MM.1S (cell line): ENCODE results near the gene MESD.

Experiments used
- DNase-seq: peaks from one replicate; pipeline ENCODE4 v3.0.0-alpha.2; 2015
- H2AFZ ChIP-seq: fragments of 300-600 bp; sonication (generic); 2 replicates; pipeline ENCODE4 v1.6.0; 2016; ENCODE audit warnings: antibody characterized with exemption, low read length
- H3F3A ChIP-seq: fragments of 300-600 bp; sonication (generic); 2 replicates; pipeline ENCODE4 v1.6.1; 2016; ENCODE audit warnings: mild to moderate bottlenecking, antibody characterized with exemption, low read length, moderate library complexity, mixed read lengths; ENCODE audit not compliant: insufficient read depth
- H3K27ac ChIP-seq: fragments of 300-600 bp; sonication (generic); 2 replicates; pipeline ENCODE4 v1.5.1; 2016; ENCODE audit warnings: mild to moderate bottlenecking, low read length
- H3K27me3 ChIP-seq: fragments of 300-600 bp; sonication (generic); replicated peaks from 2 replicates; pipeline ENCODE4 v1.6.0; 2016; ENCODE audit warnings: low read length; ENCODE audit not compliant: insufficient read depth
- H3K36me3 ChIP-seq: fragments of 300-600 bp; sonication (generic); replicated peaks from 2 replicates; pipeline ENCODE4 v1.6.1; 2016; ENCODE audit warnings: mild to moderate bottlenecking, low read length, mixed read lengths; ENCODE audit not compliant: insufficient read depth
- H3K4me1 ChIP-seq: fragments of 300-600 bp; sonication (generic); 2 replicates; pipeline ENCODE4 v1.6.1; 2016; ENCODE audit warnings: low read length, mixed read lengths
- H3K4me2 ChIP-seq: fragments of 300-600 bp; sonication (generic); 2 replicates; pipeline ENCODE4 v1.6.0; 2016; ENCODE audit warnings: low read depth, low read length
- H3K4me3 ChIP-seq: fragments of 300-600 bp; sonication (generic); 2 replicates; pipeline ENCODE4 v1.5.1; 2016; ENCODE audit warnings: low read length, mixed read lengths
- H3K79me2 ChIP-seq: fragments of 300-600 bp; sonication (generic); 2 replicates; pipeline ENCODE4 v1.6.1; 2016; ENCODE audit warnings: mixed run types, low read length, mixed read lengths
- H3K9ac ChIP-seq: fragments of 300-600 bp; sonication (generic); 2 replicates; pipeline ENCODE4 v1.6.1; 2016; ENCODE audit warnings: low read length, mixed read lengths
- H3K9me2 ChIP-seq: fragments of 300-600 bp; sonication (generic); replicated peaks from 2 replicates; pipeline ENCODE4 v1.6.1; 2016; ENCODE audit warnings: mild to moderate bottlenecking, low read length, mixed read lengths; ENCODE audit not compliant: insufficient read depth
- H3K9me3 ChIP-seq: fragments of 300-600 bp; sonication (generic); replicated peaks from 2 replicates; pipeline ENCODE4 v1.6.1; 2016; ENCODE audit warnings: mild to moderate bottlenecking, low read length, mixed read lengths; ENCODE audit not compliant: insufficient read depth
- H4K20me1 ChIP-seq: fragments of 300-600 bp; sonication (generic); 2 replicates; pipeline ENCODE4 v1.6.1; 2016; ENCODE audit warnings: mild to moderate bottlenecking, low read length, moderate library complexity, mixed read lengths; ENCODE audit not compliant: insufficient read depth
- EZH2 ChIP-seq: fragments of 300-600 bp; sonication (generic); optimal IDR thresholded peaks from 2 replicates; pipeline ENCODE3; 2017; ENCODE audit warnings: low read depth, mild to moderate bottlenecking, antibody characterized with exemption, low read length, mixed read lengths
- EZH2phosphoT487 ChIP-seq: fragments of 300-600 bp; sonication (generic); IDR thresholded peaks from 2 replicates; pipeline ENCODE4 v1.6.1; 2018; ENCODE audit warnings: antibody characterized with exemption, low read length
- TF ChIP-seq, protein P1 (sequence below): fragments of 300-600 bp; sonication (generic); IDR thresholded peaks from 2 replicates; pipeline ENCODE4 v1.5.1; 2016; ENCODE audit warnings: antibody characterized with exemption, low read length, mixed read lengths

Gene MESD

DNA sequence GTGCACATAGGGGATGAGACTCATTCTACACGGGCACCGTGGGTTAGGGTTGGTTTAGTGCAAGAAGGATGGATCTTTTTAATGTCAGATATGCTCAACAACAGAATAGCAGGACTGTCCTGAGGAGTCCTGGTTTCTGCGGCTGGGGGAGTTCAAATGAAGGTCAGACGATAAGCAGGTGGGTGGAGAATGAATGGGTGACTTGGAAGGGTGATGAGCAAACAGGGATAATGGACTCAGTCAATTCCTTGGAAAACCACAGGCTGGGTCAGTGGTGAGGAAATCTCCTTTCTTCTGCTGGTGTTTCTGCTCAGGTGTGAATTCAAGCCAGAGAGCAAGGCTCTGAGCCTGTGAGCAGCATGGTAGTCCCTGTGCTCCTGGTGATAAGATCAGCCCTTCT, 59.9 kb downstream of the MESD start:
- Histone ChIP-seq H3K9ac (no peak overlapping the region), H3F3A (no peaks in the 10 kb centered on the region), H3K9me3 (no peaks in the 10 kb centered on the region), H3K9me2 (no peaks in the 10 kb centered on the region), H3K27me3 (no peaks in the 10 kb centered on the region), H3K4me3 (no peak overlapping the region), H3K27ac (no peak overlapping the region), H3K4me1 (no peaks in the 10 kb centered on the region), H3K79me2 (no peaks in the 10 kb centered on the region), H2AFZ (no peak overlapping the region), H3K4me2 (no peak overlapping the region), H3K36me3 (no peaks in the 10 kb centered on the region), H4K20me1 (no peaks in the 10 kb centered on the region)
- DNase-seq: no peak
- no peak for TF ChIP-seq EZH2
- TF ChIP-seq, protein P1, sequence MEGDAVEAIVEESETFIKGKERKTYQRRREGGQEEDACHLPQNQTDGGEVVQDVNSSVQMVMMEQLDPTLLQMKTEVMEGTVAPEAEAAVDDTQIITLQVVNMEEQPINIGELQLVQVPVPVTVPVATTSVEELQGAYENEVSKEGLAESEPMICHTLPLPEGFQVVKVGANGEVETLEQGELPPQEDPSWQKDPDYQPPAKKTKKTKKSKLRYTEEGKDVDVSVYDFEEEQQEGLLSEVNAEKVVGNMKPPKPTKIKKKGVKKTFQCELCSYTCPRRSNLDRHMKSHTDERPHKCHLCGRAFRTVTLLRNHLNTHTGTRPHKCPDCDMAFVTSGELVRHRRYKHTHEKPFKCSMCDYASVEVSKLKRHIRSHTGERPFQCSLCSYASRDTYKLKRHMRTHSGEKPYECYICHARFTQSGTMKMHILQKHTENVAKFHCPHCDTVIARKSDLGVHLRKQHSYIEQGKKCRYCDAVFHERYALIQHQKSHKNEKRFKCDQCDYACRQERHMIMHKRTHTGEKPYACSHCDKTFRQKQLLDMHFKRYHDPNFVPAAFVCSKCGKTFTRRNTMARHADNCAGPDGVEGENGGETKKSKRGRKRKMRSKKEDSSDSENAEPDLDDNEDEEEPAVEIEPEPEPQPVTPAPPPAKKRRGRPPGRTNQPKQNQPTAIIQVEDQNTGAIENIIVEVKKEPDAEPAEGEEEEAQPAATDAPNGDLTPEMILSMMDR: no peak
- no peak for TF ChIP-seq EZH2phosphoT487

DNA sequence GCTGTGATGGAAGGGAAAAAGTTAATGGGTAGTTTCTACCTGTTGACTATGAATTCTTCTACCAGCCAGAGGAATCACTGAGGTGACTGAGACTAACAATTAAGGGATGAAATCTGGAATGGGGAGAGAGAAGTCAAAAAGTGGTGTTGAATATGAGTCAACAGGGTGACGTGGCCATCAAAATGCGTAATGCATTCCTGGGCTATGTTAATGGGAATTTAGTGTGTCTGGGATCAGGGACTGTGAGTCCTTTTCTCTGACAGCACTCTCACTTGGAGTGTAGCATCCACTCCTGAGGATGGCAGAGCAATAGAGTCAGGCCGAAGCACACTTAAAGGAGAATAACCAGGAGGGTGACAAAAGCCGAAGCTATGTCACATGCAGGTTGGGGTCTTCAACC, 60.4 kb downstream of the MESD start:
- Histone ChIP-seq H3K79me2 (no peaks in the 10 kb centered on the region), H3K4me2 (no peak overlapping the region), H3K9ac (no peak overlapping the region), H3K4me1 (no peaks in the 10 kb centered on the region), H3K36me3 (no peaks in the 10 kb centered on the region), H3K27ac (no peak overlapping the region), H4K20me1 (no peaks in the 10 kb centered on the region), H3K9me2 (no peaks in the 10 kb centered on the region), H2AFZ (no peak overlapping the region), H3F3A (no peaks in the 10 kb centered on the region), H3K9me3 (no peaks in the 10 kb centered on the region), H3K27me3 (no peaks in the 10 kb centered on the region), H3K4me3 (no peak overlapping the region)
- no peak for DNase-seq
- TF ChIP-seq EZH2: no peak
- TF ChIP-seq EZH2phosphoT487: no peak
- TF ChIP-seq, protein P1: no peak

GRCh38 chr15:80926126-80926525, 63.5 kb downstream of the MESD start:
- Histone ChIP-seq H3K4me1 (no peaks in the 10 kb centered on the region), H3K27ac (no peak overlapping the region), H3K4me3 (no peak overlapping the region), H3K9me2 (no peaks in the 10 kb centered on the region), H3F3A (no peaks in the 10 kb centered on the region), H4K20me1 (no peaks in the 10 kb centered on the region), H3K79me2 (no peaks in the 10 kb centered on the region), H3K27me3 (no peaks in the 10 kb centered on the region), H3K36me3 (no peaks in the 10 kb centered on the region), H3K4me2 (no peak overlapping the region), H3K9ac (no peak overlapping the region), H2AFZ (no peak overlapping the region), H3K9me3 (no peaks in the 10 kb centered on the region)
- TF ChIP-seq, protein P1: no peak
- TF ChIP-seq EZH2 (no peak), EZH2phosphoT487 (no peak)
- no peak for DNase-seq
